C4-2B (cell line): ENCODE data around the gene SCN9A.

Experiments
- ZFX ChIP-seq: fragments of 450-650 bp; IDR thresholded peaks from 2 replicates; pipeline ENCODE4 v1.6.1; 2017
- TF ChIP-seq, protein P1 (sequence below): fragments of 450-650 bp; conservative IDR thresholded peaks from 2 replicates; pipeline ENCODE4 v1.5.1; 2017; ENCODE audit warnings: mild to moderate bottlenecking

GRCh38 chr2:166405569-166405926 lies 29.8 kb upstream of the SCN9A start:
- TF ChIP-seq, protein P1, sequence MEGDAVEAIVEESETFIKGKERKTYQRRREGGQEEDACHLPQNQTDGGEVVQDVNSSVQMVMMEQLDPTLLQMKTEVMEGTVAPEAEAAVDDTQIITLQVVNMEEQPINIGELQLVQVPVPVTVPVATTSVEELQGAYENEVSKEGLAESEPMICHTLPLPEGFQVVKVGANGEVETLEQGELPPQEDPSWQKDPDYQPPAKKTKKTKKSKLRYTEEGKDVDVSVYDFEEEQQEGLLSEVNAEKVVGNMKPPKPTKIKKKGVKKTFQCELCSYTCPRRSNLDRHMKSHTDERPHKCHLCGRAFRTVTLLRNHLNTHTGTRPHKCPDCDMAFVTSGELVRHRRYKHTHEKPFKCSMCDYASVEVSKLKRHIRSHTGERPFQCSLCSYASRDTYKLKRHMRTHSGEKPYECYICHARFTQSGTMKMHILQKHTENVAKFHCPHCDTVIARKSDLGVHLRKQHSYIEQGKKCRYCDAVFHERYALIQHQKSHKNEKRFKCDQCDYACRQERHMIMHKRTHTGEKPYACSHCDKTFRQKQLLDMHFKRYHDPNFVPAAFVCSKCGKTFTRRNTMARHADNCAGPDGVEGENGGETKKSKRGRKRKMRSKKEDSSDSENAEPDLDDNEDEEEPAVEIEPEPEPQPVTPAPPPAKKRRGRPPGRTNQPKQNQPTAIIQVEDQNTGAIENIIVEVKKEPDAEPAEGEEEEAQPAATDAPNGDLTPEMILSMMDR, result no peak
- TF ChIP-seq ZFX, result no peak
